OCI-LY3 (cell line): ENCODE data around the gene WDR18.
A peak's percentile ranks its signal among the peaks of the same experiment; 100 is the strongest.

Experiments
- H2AFZ ChIP-seq: fragments of 200-600, 300-600 bp; shearing (Covaris generic); 2 replicates; pipeline ENCODE4 v1.6.0; 2014; ENCODE audit warnings: antibody characterized with exemption, low read depth, low read length
- H3K27ac ChIP-seq: fragments of 200-600, 300-600 bp; sonication (generic); 2 replicates; pipeline ENCODE4 v1.5.1; 2014; ENCODE audit warnings: mild to moderate bottlenecking, low read length, moderate library complexity, mixed read lengths
- H3K27me3 ChIP-seq: fragments of 200-600, 300-600 bp; sonication (generic); 2 replicates; pipeline ENCODE4 v1.6.1; 2014; ENCODE audit warnings: low read depth, low read length, mixed read lengths
- H3K36me3 ChIP-seq: fragments of 200-600, 300-600 bp; sonication (generic); replicated peaks from 2 replicates; pipeline ENCODE3; 2014; ENCODE audit warnings: low read depth, low read length, mixed read lengths
- H3K4me1 ChIP-seq: fragments of 300-600, 200-600 bp; sonication (generic); 2 replicates; pipeline ENCODE4 v1.6.1; 2014; ENCODE audit warnings: low read length, mixed read lengths
- H3K4me2 ChIP-seq: fragments of 200-600, 300-600 bp; sonication (generic); 2 replicates; pipeline ENCODE4 v1.6.1; 2014; ENCODE audit warnings: low read length, mixed read lengths
- H3K4me3 ChIP-seq: fragments of 300-600, 200-600 bp; sonication (generic); 2 replicates; pipeline ENCODE4 v1.5.1; 2014; ENCODE audit warnings: antibody characterized with exemption, mild to moderate bottlenecking, low read length, moderate library complexity
- H3K79me2 ChIP-seq: fragments of 300-600, 200-600 bp; shearing (Covaris generic); 2 replicates; pipeline ENCODE4 v1.6.1; 2014; ENCODE audit warnings: mild to moderate bottlenecking, low read length, mixed read lengths
- H3K9ac ChIP-seq: fragments of 300-600, 200-600 bp; shearing (Covaris generic); 2 replicates; pipeline ENCODE4 v1.6.0; 2014; ENCODE audit warnings: mild to moderate bottlenecking, low read length, moderate library complexity
- H3K9me3 ChIP-seq: fragments of 200-600, 300-600 bp; shearing (Covaris generic); 2 replicates; pipeline ENCODE4 v1.6.1; 2014; ENCODE audit warnings: low read length, mixed read lengths; ENCODE audit not compliant: insufficient read depth
- H4K20me1 ChIP-seq: fragments of 200-600, 300-600 bp; sonication (generic); 2 replicates; pipeline ENCODE4 v1.6.1; 2016; ENCODE audit warnings: low read length, mixed read lengths; ENCODE audit not compliant: insufficient read depth
- CTCF ChIP-seq: fragments of 200-600, 300-600 bp; sonication (generic); IDR thresholded peaks from 2 replicates; pipeline ENCODE4 v1.5.1; 2014; ENCODE audit warnings: antibody characterized with exemption, low read length, low read depth
- EZH2phosphoT487 ChIP-seq: fragments of 200-600 bp; shearing (Covaris generic); IDR thresholded peaks from 2 replicates; pipeline ENCODE4 v1.6.1; 2018; ENCODE audit warnings: antibody characterized with exemption, mixed run types, low read depth

WDR18 gene

DNA sequence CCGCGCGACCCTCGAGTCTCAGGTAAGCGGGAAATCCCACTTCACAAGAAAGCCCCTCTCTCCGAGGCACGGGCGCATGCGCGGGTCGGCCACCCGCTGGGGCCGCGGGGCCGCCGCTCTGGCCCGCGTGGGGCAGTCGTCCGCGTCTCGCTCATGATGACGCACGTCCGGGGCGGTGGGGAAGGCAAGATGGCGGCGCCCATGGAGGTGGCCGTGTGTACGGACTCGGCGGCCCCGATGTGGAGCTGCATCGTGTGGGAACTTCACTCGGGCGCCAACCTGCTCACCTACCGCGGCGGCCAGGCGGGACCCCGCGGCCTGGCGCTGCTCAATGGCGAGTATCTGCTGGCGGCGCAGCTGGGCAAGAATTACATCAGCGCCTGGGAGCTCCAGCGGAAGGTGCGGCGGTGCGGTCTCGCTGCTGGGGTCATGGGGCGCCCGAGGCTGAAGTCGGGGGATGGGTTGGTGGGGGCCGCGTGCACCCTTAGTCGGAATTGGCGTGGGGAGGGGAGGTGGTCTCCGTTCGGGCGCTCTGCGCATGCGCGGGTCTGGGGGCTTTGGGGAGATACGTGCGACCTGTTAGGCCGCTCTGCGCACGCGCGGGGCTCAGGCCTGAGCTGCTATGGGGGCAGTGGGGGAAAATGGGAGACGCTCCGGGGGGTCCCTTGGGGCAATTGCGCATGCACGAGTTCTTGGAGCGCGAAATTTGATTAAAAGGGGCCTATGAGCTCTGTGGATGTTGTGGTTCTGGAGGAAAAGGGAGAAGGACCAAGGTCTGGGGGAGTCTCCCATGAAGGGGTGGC is at the start of gene WDR18:
Gene WDR18, plus strand, starts transcription at position 181 of the 803 bp plus-strand sequence. Its CDS starts 9 bp downstream, at position 190.
- H3K9me3 ChIP-seq: no peaks in the 10 kb centered on the region
- peaks cover 14% of the 10 kb centered on the region for H3K36me3 ChIP-seq
- H3K79me2 ChIP-seq: peaks cover 16% of the 10 kb centered on the region
- TF ChIP-seq CTCF: no peak
- TF ChIP-seq EZH2phosphoT487: no peak
- no peaks in the 10 kb centered on the region for H3K27me3 ChIP-seq
- H3K4me1 ChIP-seq: peaks cover 34% of the 10 kb centered on the region
- H4K20me1 ChIP-seq: no peaks in the 10 kb centered on the region
- H3K4me2 ChIP-seq: peak within 1 kb of the TSS; percentile 94
- peak within 1 kb of the TSS; percentile 86 for H3K9ac ChIP-seq
- H2AFZ ChIP-seq: peak within 1 kb of the TSS; percentile 54; the same call in 1 of the 2 replicates
- H3K27ac ChIP-seq: peak within 1 kb of the TSS; percentile 65
- H3K4me3 ChIP-seq: peak within 1 kb of the TSS; percentile 93

DNA sequence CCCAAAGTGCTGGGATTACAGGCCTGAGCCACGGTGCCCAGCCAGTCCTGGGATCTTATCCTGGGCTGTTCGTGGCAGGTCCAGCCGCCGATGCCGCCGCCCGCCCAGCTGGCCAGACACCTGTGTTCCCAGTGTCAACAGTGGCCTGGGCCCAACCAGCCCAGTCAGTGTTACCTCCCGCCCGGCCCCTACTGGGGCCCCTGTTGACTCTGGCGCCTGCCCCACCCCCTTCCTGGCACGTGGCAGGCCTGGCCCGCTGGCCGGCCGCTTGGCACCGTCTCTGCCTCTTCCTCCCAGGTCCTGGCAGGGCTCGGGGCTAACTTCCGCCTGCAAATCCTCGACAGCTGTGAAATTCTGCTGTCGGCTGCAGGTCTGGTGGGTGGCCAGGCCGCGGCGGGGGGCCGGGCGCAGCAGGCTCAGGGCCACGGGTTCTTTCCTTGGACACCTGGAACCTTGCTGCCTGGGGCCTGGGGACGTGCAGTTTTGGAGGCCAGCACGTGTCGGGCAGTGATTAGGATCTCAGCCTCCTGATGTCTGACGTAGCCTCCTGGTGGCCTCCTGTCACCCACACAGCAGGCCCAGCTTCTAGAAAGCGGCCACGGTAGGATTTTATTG is 49.2 kb upstream of the WDR18 start:
- Histone ChIP-seq H3K27ac (no peak overlapping the region), H3K4me3 (no peak overlapping the region), H3K27me3 (no peaks in the 10 kb centered on the region), H3K4me2 (no peak overlapping the region), H4K20me1 (peaks cover 68% of the 10 kb centered on the region), H3K9ac (no peak overlapping the region), H3K9me3 (peaks cover 3% of the 10 kb centered on the region; the same call in 1 of the 2 replicates), H3K4me1 (peaks cover 45% of the 10 kb centered on the region), H3K36me3 (peaks cover 71% of the 10 kb centered on the region), H3K79me2 (peaks cover 73% of the 10 kb centered on the region), H2AFZ (no peak overlapping the region)
- no peak for TF ChIP-seq CTCF
- TF ChIP-seq EZH2phosphoT487: no peak

- Histone ChIP-seq H3K27ac (no peak overlapping the region), H3K4me1 (peaks cover 57% of the 10 kb centered on the region), H3K79me2 (peaks cover 84% of the 10 kb centered on the region), H3K4me2 (no peak overlapping the region), H4K20me1 (peaks cover 71% of the 10 kb centered on the region), H3K9me3 (peaks cover 3% of the 10 kb centered on the region; the same call in 1 of the 2 replicates), H3K9ac (no peak overlapping the region), H3K4me3 (no peak overlapping the region), H3K27me3 (no peaks in the 10 kb centered on the region), H3K36me3 (peaks cover 67% of the 10 kb centered on the region), H2AFZ (no peak overlapping the region)
- no peak for TF ChIP-seq EZH2phosphoT487
- TF ChIP-seq CTCF: no peak
Observed at GRCh38 chr19:936175-936546, 48.0 kb upstream of the WDR18 start.

DNA sequence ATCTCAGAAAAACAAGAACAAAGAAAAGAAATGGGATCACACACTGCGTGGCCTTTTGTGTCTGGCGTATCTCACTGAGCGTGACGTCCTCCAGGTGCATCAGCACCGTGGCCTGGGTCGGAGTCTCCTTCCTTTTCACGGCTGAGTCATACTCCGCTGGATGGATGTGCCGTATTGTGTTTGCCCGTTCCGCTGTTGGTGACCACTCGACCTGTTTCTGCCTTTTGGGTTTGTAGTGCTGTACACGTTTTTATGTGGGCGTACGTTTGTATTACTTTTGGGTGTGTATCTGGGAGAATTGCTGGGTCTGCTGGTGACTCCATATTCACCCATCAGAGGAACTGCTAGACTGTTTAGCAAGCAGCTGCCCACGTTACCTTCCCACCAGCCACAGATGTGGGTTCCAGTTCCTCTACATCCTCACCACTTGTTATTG is 46.9 kb upstream of the WDR18 start:
- no peaks in the 10 kb centered on the region for H3K27me3 ChIP-seq
- H3K4me2 ChIP-seq: no peak overlapping the region
- TF ChIP-seq CTCF (no peak), EZH2phosphoT487 (no peak)
- peaks cover 3% of the 10 kb centered on the region; the same call in 1 of the 2 replicates for H3K9me3 ChIP-seq
- no peak overlapping the region for H3K4me3 ChIP-seq
- no peak overlapping the region for H2AFZ ChIP-seq
- no peak overlapping the region for H3K9ac ChIP-seq
- H3K27ac ChIP-seq: peak overlapping the region; percentile 9; the same call in 1 of the 2 replicates
- peaks cover 59% of the 10 kb centered on the region for H3K4me1 ChIP-seq
- H4K20me1 ChIP-seq: peaks cover 75% of the 10 kb centered on the region
- H3K36me3 ChIP-seq: peaks cover 72% of the 10 kb centered on the region
- H3K79me2 ChIP-seq: peaks cover 89% of the 10 kb centered on the region
